ENCODE results near the gene NLRP1. TPM values are rescaled to one million over a fixed set of nuclear protein-coding genes. Genes with fewer than 3 reads are reported as not detected.

The NLRP1 gene
- total RNA-seq, 1 donor from 2014 or later = 55.4 TPM

- H3K9me3 Mint-ChIP-seq = peaks cover 5% of the 10 kb centered on the region
- peaks cover 57% of the 10 kb centered on the region for H3K27me3 Mint-ChIP-seq (ENCODE audit: low read depth)
- no peak for TF ChIP-seq CTCF (conservative IDR thresholded peaks at IDR 0.05)
Observed at GRCh38 chr17:5571281-5571680, 13.0 kb downstream of the NLRP1 start.

GRCh38 chr17:5565808-5566207 lies 18.5 kb downstream of the NLRP1 start:
- TF ChIP-seq CTCF (conservative IDR thresholded peaks at IDR 0.05) = no peak
- peaks cover 43% of the 10 kb centered on the region for H3K27me3 Mint-ChIP-seq (ENCODE audit: low read depth)
- no peak for DNase-seq (ENCODE audit: low read depth, low spot score)
- no peaks in the 10 kb centered on the region for H3K4me1 Mint-ChIP-seq
- no peak overlapping the region for H3K4me3 Mint-ChIP-seq
- H3K36me3 Mint-ChIP-seq (ENCODE audit: low read depth) = no peaks in the 10 kb centered on the region
- no peak overlapping the region for H3K27ac Mint-ChIP-seq (ENCODE audit: unreplicated experiment)
- H3K9me3 Mint-ChIP-seq = no peaks in the 10 kb centered on the region

More at GRCh38 chr17:5571281-5571680, 13.0 kb downstream of the NLRP1 start:
- peaks cover 3% of the 10 kb centered on the region for H3K36me3 Mint-ChIP-seq (ENCODE audit: low read depth)
- no peak overlapping the region for H3K4me3 Mint-ChIP-seq
- H3K27ac Mint-ChIP-seq (ENCODE audit: unreplicated experiment) = no peak overlapping the region
- DNase-seq (ENCODE audit: low read depth, low spot score) = no peak
- no peaks in the 10 kb centered on the region for H3K4me1 Mint-ChIP-seq

GRCh38 chr17:5563456-5563855 lies 20.9 kb downstream of the NLRP1 start:
- DNase-seq (ENCODE audit: low read depth, low spot score) = no peak
- H3K36me3 Mint-ChIP-seq (ENCODE audit: low read depth) = no peaks in the 10 kb centered on the region
- no peaks in the 10 kb centered on the region for H3K4me1 Mint-ChIP-seq
- TF ChIP-seq CTCF (conservative IDR thresholded peaks at IDR 0.05) = no peak
- peaks cover 22% of the 10 kb centered on the region for H3K27me3 Mint-ChIP-seq (ENCODE audit: low read depth)
- H3K4me3 Mint-ChIP-seq = no peak overlapping the region
- no peak overlapping the region for H3K27ac Mint-ChIP-seq (ENCODE audit: unreplicated experiment)
- H3K9me3 Mint-ChIP-seq = no peaks in the 10 kb centered on the region

- peaks cover 19% of the 10 kb centered on the region for H3K27me3 Mint-ChIP-seq (ENCODE audit: low read depth)
- H3K4me3 Mint-ChIP-seq = no peak overlapping the region
- no peak for DNase-seq (ENCODE audit: low read depth, low spot score)
- H3K27ac Mint-ChIP-seq (ENCODE audit: unreplicated experiment) = no peak overlapping the region
- no peaks in the 10 kb centered on the region for H3K9me3 Mint-ChIP-seq
- H3K36me3 Mint-ChIP-seq (ENCODE audit: low read depth) = no peaks in the 10 kb centered on the region
- TF ChIP-seq CTCF (conservative IDR thresholded peaks at IDR 0.05) = no peak
- no peaks in the 10 kb centered on the region for H3K4me1 Mint-ChIP-seq
Observed at GRCh38 chr17:5562661-5563360, 21.5 kb downstream of the NLRP1 start.

- Mint-ChIP-seq H3K36me3 (ENCODE audit: low read depth) (no peaks in the 10 kb centered on the region), H3K27me3 (ENCODE audit: low read depth) (peaks cover 14% of the 10 kb centered on the region), H3K9me3 (no peaks in the 10 kb centered on the region), H3K27ac (ENCODE audit: unreplicated experiment) (no peak overlapping the region), H3K4me1 (no peaks in the 10 kb centered on the region), H3K4me3 (no peak overlapping the region)
- DNase-seq (ENCODE audit: low read depth, low spot score) = no peak
- no peak for TF ChIP-seq CTCF (conservative IDR thresholded peaks at IDR 0.05)
Observed at GRCh38 chr17:5561736-5562571, 22.4 kb downstream of the NLRP1 start.
